ENCODE data around the gene DLG1. TPM values are rescaled to one million over a fixed set of nuclear protein-coding genes. Genes with fewer than 3 reads are reported as not detected.

The DLG1 gene
- total RNA-seq (2014; rRNA removed; shearing (Covaris generic)), result 27.1 and 40.2 TPM in 2 replicates

GRCh38 chr3:197298341-197298944, at the start of gene DLG1:
TSS of gene DLG1 (minus strand) at chr3:197298612. CDS start at chr3:197297204, 1,408 bp downstream.
- Histone ChIP-seq H3K4me3 (ENCODE audit: insufficient read depth, low read depth, low read length) (peak within 1 kb of the TSS; percentile 90), H3K27me3 (ENCODE audit: control insufficient read depth, insufficient read depth, low read length) (no peaks in the 10 kb centered on the region), H3K36me3 (replicated peaks; ENCODE audit: control insufficient read depth, insufficient read depth, low read length) (peaks cover 2% of the 10 kb centered on the region; the same call in 1 of the 2 replicates)
- DNase-seq, result peak; percentile 93

GRCh38 chr3:197348014-197348413, 49.6 kb upstream of the DLG1 start:
- Histone ChIP-seq H3K36me3 (replicated peaks; ENCODE audit: control insufficient read depth, insufficient read depth, low read length) (no peaks in the 10 kb centered on the region), H3K4me3 (ENCODE audit: insufficient read depth, low read depth, low read length) (no peak overlapping the region), H3K27me3 (ENCODE audit: control insufficient read depth, insufficient read depth, low read length) (no peaks in the 10 kb centered on the region)
- DNase-seq, result no peak

- no peak overlapping the region for H3K4me3 ChIP-seq (ENCODE audit: insufficient read depth, low read depth, low read length)
- DNase-seq, result no peak
- H3K36me3 ChIP-seq (replicated peaks; ENCODE audit: control insufficient read depth, insufficient read depth, low read length), result no peaks in the 10 kb centered on the region
- no peaks in the 10 kb centered on the region for H3K27me3 ChIP-seq (ENCODE audit: control insufficient read depth, insufficient read depth, low read length)
These were observed 47.0 kb upstream of the DLG1 start for GRCh38 chr3:197345390-197345789.

GRCh38 chr3:197344582-197345318, 46.3 kb upstream of the DLG1 start:
- no peaks in the 10 kb centered on the region for H3K36me3 ChIP-seq (replicated peaks; ENCODE audit: control insufficient read depth, insufficient read depth, low read length)
- DNase-seq, result no peak
- H3K27me3 ChIP-seq (ENCODE audit: control insufficient read depth, insufficient read depth, low read length), result no peaks in the 10 kb centered on the region
- no peak overlapping the region for H3K4me3 ChIP-seq (ENCODE audit: insufficient read depth, low read depth, low read length)

GRCh38 chr3:197343656-197344408, 45.4 kb upstream of the DLG1 start:
- no peak overlapping the region for H3K4me3 ChIP-seq (ENCODE audit: insufficient read depth, low read depth, low read length)
- H3K27me3 ChIP-seq (ENCODE audit: control insufficient read depth, insufficient read depth, low read length), result no peaks in the 10 kb centered on the region
- no peaks in the 10 kb centered on the region for H3K36me3 ChIP-seq (replicated peaks; ENCODE audit: control insufficient read depth, insufficient read depth, low read length)
- no peak for DNase-seq

- no peak overlapping the region for H3K4me3 ChIP-seq (ENCODE audit: insufficient read depth, low read depth, low read length)
- H3K27me3 ChIP-seq (ENCODE audit: control insufficient read depth, insufficient read depth, low read length), result no peaks in the 10 kb centered on the region
- no peak for DNase-seq
- no peaks in the 10 kb centered on the region for H3K36me3 ChIP-seq (replicated peaks; ENCODE audit: control insufficient read depth, insufficient read depth, low read length)
These were observed 44.7 kb upstream of the DLG1 start for GRCh38 chr3:197343111-197343510.

GRCh38 chr3:197340521-197340871, 42.1 kb upstream of the DLG1 start:
- no peaks in the 10 kb centered on the region for H3K27me3 ChIP-seq (ENCODE audit: control insufficient read depth, insufficient read depth, low read length)
- no peaks in the 10 kb centered on the region for H3K36me3 ChIP-seq (replicated peaks; ENCODE audit: control insufficient read depth, insufficient read depth, low read length)
- no peak overlapping the region for H3K4me3 ChIP-seq (ENCODE audit: insufficient read depth, low read depth, low read length)
- DNase-seq, result no peak

GRCh38 chr3:197339841-197340520, 41.6 kb upstream of the DLG1 start:
- Histone ChIP-seq H3K36me3 (replicated peaks; ENCODE audit: control insufficient read depth, insufficient read depth, low read length) (no peaks in the 10 kb centered on the region), H3K27me3 (ENCODE audit: control insufficient read depth, insufficient read depth, low read length) (no peaks in the 10 kb centered on the region), H3K4me3 (ENCODE audit: insufficient read depth, low read depth, low read length) (no peak overlapping the region)
- DNase-seq, result no peak

- Histone ChIP-seq H3K36me3 (replicated peaks; ENCODE audit: control insufficient read depth, insufficient read depth, low read length) (no peaks in the 10 kb centered on the region), H3K27me3 (ENCODE audit: control insufficient read depth, insufficient read depth, low read length) (no peaks in the 10 kb centered on the region), H3K4me3 (ENCODE audit: insufficient read depth, low read depth, low read length) (no peak overlapping the region)
- no peak for DNase-seq
These were observed 40.2 kb upstream of the DLG1 start for GRCh38 chr3:197338586-197338985.

GRCh38 chr3:197337656-197338055, 39.2 kb upstream of the DLG1 start:
- Histone ChIP-seq H3K27me3 (ENCODE audit: control insufficient read depth, insufficient read depth, low read length) (no peaks in the 10 kb centered on the region), H3K36me3 (replicated peaks; ENCODE audit: control insufficient read depth, insufficient read depth, low read length) (no peaks in the 10 kb centered on the region), H3K4me3 (ENCODE audit: insufficient read depth, low read depth, low read length) (no peak overlapping the region)
- DNase-seq, result no peak

GRCh38 chr3:197337214-197337613, 38.8 kb upstream of the DLG1 start:
- no peak for DNase-seq
- H3K27me3 ChIP-seq (ENCODE audit: control insufficient read depth, insufficient read depth, low read length), result no peaks in the 10 kb centered on the region
- H3K36me3 ChIP-seq (replicated peaks; ENCODE audit: control insufficient read depth, insufficient read depth, low read length), result no peaks in the 10 kb centered on the region
- no peak overlapping the region for H3K4me3 ChIP-seq (ENCODE audit: insufficient read depth, low read depth, low read length)

GRCh38 chr3:197336348-197336747, 37.9 kb upstream of the DLG1 start:
- H3K4me3 ChIP-seq (ENCODE audit: insufficient read depth, low read depth, low read length), result no peak overlapping the region
- DNase-seq, result no peak
- no peaks in the 10 kb centered on the region for H3K27me3 ChIP-seq (ENCODE audit: control insufficient read depth, insufficient read depth, low read length)
- no peaks in the 10 kb centered on the region for H3K36me3 ChIP-seq (replicated peaks; ENCODE audit: control insufficient read depth, insufficient read depth, low read length)

- H3K36me3 ChIP-seq (replicated peaks; ENCODE audit: control insufficient read depth, insufficient read depth, low read length), result no peaks in the 10 kb centered on the region
- no peaks in the 10 kb centered on the region for H3K27me3 ChIP-seq (ENCODE audit: control insufficient read depth, insufficient read depth, low read length)
- DNase-seq, result no peak
These were observed 37.2 kb upstream of the DLG1 start for GRCh38 chr3:197335428-197336132.

More at GRCh38 chr3:197335428-197336132, 37.2 kb upstream of the DLG1 start:
- no peak overlapping the region for H3K4me3 ChIP-seq (ENCODE audit: insufficient read depth, low read depth, low read length)
